K562 (cell line): ENCODE data around the gene MEDAG. TPM values are rescaled to one million over a fixed set of nuclear protein-coding genes. Genes with fewer than 3 reads are reported as not detected.

Source experiments
- ATAC-seq: fragments of 200-7000 bp; cut with Tn5 transposase; 3 replicates; pipeline ENCODE4 v1.9.1; 2020; ENCODE audit warnings: moderate library complexity
- BruUV-seq: library from RNA; stranded (reverse); fragments of 400-500 nt; replicated peaks from 2 replicates; lab custom pipeline; 2021; lab: Mats Ljungman, UMichigan
- CTCF ChIA-PET: fragments of 300-600 bp; formaldehyde crosslinking; extraction: SDS; loops from one replicate; lab custom pipeline; 2021; ENCODE audit warnings: low intra/inter-chr PET ratio; lab: Yijun Ruan, JAX
- POLR2A ChIA-PET: fragments of 300-600, 350-650 bp; sonication (Branson Sonifier 250); formaldehyde crosslinking; extraction: SDS; loops from one replicate; lab custom pipeline; 2021; ENCODE audit warnings: antibody characterized with exemption, inconsistent platforms; lab: Yijun Ruan, JAX
- DNase-seq, 4 experiments: peaks; one replicate each; pipeline versions ENCODE4 v3.0.0 to v3.0.0-alpha.2; 2011 to 2018; ENCODE audit warnings: low spot score in 3 of 4, mixed read lengths in 3 of 4; ENCODE audit errors: extremely low read depth in 1 of 4
- FAIRE-seq: peaks from 2 replicates; lab custom pipeline; 2011; peaks lifted over from hg19 to GRCh38; lab: Jason Lieb, UNC
- H2AFZ ChIP-seq: 2 replicates; pipeline ENCODE4 v1.6.0; 2011; ENCODE audit warnings: low read depth, low read length, control low read depth, inconsistent platforms
- H3K27ac ChIP-seq: fragments of 200-600 bp; 3 replicates; pipeline ENCODE4 v1.8.0; 2011; ENCODE audit warnings: low read depth, mild to moderate bottlenecking, control low read depth, inconsistent platforms, low read length, moderate library complexity, mixed read lengths; ENCODE audit errors: extremely low read depth
- H3K27me3 ChIP-seq, 2 experiments: fragments of 300-600 bp in 1 of 2; 2 replicates in 1 of 2; 3 replicates in 1 of 2; pipeline versions ENCODE4 v1.6.0 to v1.8.0; 2011; ENCODE audit warnings: inconsistent platforms in 2 of 2, low read length in 2 of 2, mild to moderate bottlenecking in 1 of 2, mixed read lengths in 1 of 2, moderate library complexity in 1 of 2; ENCODE audit not compliant: control insufficient read depth in 2 of 2, insufficient read depth in 2 of 2
- H3K36me3 ChIP-seq: fragments of 300-600 bp; 3 replicates; pipeline ENCODE4 v1.8.0; 2011; ENCODE audit warnings: mild to moderate bottlenecking, low read length, inconsistent platforms; ENCODE audit not compliant: control insufficient read depth, insufficient read depth
- H3K4me1 ChIP-seq, 2 experiments: fragments of 200-600 bp in 1 of 2; replicated peaks in 1 of 2; 2 replicates in 1 of 2; 3 replicates in 1 of 2; pipeline versions ENCODE4 v1.5.1 to v1.8.0; 2011; ENCODE audit warnings: inconsistent platforms in 2 of 2, low read length in 2 of 2, mild to moderate bottlenecking in 1 of 2, mixed read lengths in 1 of 2, moderate library complexity in 1 of 2; ENCODE audit not compliant: control insufficient read depth in 2 of 2, insufficient read depth in 2 of 2
- H3K4me2 ChIP-seq: 2 replicates; pipeline ENCODE4 v1.6.1; 2011; ENCODE audit warnings: low read length, control low read depth, inconsistent platforms, mixed read lengths; ENCODE audit not compliant: insufficient read depth
- H3K4me3 ChIP-seq: fragments of 200-600 bp; sonication (generic), shearing (Covaris generic); 2 replicates; pipeline ENCODE4 v1.5.1; 2016; ENCODE audit warnings: control low read depth, inconsistent platforms
- H3K79me2 ChIP-seq: fragments of 200-600 bp; 3 replicates; pipeline ENCODE4 v1.8.0; 2011; ENCODE audit warnings: low read length, inconsistent platforms; ENCODE audit not compliant: control insufficient read depth, insufficient read depth
- H3K9ac ChIP-seq, 2 experiments: 2 replicates each; pipeline versions ENCODE4 v1.6.0 to v1.6.1; 2011; ENCODE audit warnings: low read depth in 2 of 2, low read length in 2 of 2, control low read depth in 1 of 2, inconsistent platforms in 1 of 2, mild to moderate bottlenecking in 1 of 2, mixed read lengths in 1 of 2; ENCODE audit not compliant: insufficient read depth in 1 of 2
- H3K9me1 ChIP-seq: one replicate; pipeline ENCODE4 v1.6.0; 2011; ENCODE audit warnings: inconsistent platforms, mild to moderate bottlenecking, low read length, moderate library complexity; ENCODE audit not compliant: control insufficient read depth, insufficient read depth
- H3K9me3 ChIP-seq: replicated peaks from 2 replicates; pipeline ENCODE4 v1.5.1; 2011; ENCODE audit warnings: low read depth, low read length, inconsistent platforms; ENCODE audit not compliant: control insufficient read depth, insufficient read depth
- H4K20me1 ChIP-seq: replicated peaks from 2 replicates; pipeline ENCODE4 v1.6.1; 2011; ENCODE audit warnings: low read length, inconsistent platforms, mixed read lengths; ENCODE audit not compliant: control insufficient read depth, insufficient read depth
- CTCFL ChIP-seq: IDR thresholded peaks from 2 replicates; pipeline ENCODE4 v1.6.1; 2011; ENCODE audit warnings: borderline replicate concordance, low read depth, mild to moderate bottlenecking, moderate library complexity, low read length; ENCODE audit not compliant: insufficient read depth, poor library complexity, severe bottlenecking
- JUND ChIP-seq, 2 experiments: IDR thresholded peaks; 2 replicates in 1 of 2; 3 replicates in 1 of 2; pipeline ENCODE4 v1.6.1; 2011; ENCODE audit warnings: borderline replicate concordance in 2 of 2, low read depth in 2 of 2, low read length in 2 of 2, improper control_type of control experiment in 1 of 2, missing biosample characterization in 1 of 2, missing genetic modification characterization in 1 of 2, missing genetic modification reagents in 1 of 2
- KAT8 ChIP-seq: fragments of 450-650 bp; IDR thresholded peaks from 2 replicates; pipeline ENCODE4 v1.6.1; 2016; ENCODE audit warnings: low read depth, mild to moderate bottlenecking
- MCM7 ChIP-seq, 2 experiments: fragments of 450-650 bp; IDR thresholded peaks; 2 replicates each; pipeline ENCODE4 v1.6.1; 2016 to 2018
- MTA2 ChIP-seq: fragments of 450-650 bp; IDR thresholded peaks from 2 replicates; pipeline ENCODE4 v1.6.1; 2016; ENCODE audit warnings: low read depth
- SIX5 ChIP-seq, 2 experiments: IDR thresholded peaks; 2 replicates each; pipeline ENCODE4 v1.6.1; 2011; ENCODE audit warnings: low read length in 2 of 2, borderline replicate concordance in 1 of 2, low read depth in 1 of 2, mild to moderate bottlenecking in 1 of 2, moderate library complexity in 1 of 2; ENCODE audit not compliant: insufficient read depth in 1 of 2
- SRSF1 ChIP-seq: fragments of 200-400 bp; formaldehyde crosslinking; IDR thresholded peaks from 2 replicates; pipeline ENCODE4 v1.6.1; 2017; ENCODE audit warnings: mild to moderate bottlenecking, low read depth, low read length, moderate library complexity
- TAL1 ChIP-seq: fragments of 450-650 bp; IDR thresholded peaks from 2 replicates; pipeline ENCODE4 v1.6.1; 2016; ENCODE audit warnings: mild to moderate bottlenecking
- TGIF2 ChIP-seq: sonication (generic); formaldehyde crosslinking; IDR thresholded peaks from 2 replicates; pipeline ENCODE4 v1.8.1; 2022; ENCODE audit warnings: mild to moderate bottlenecking, missing genetic modification reagents, moderate library complexity
- ZKSCAN1 ChIP-seq: fragments of 150-350 bp; IDR thresholded peaks from 2 replicates; pipeline ENCODE4 v1.6.1; 2016; ENCODE audit warnings: low read depth, low read length
- ZNF511 ChIP-seq: sonication (generic); formaldehyde crosslinking; IDR thresholded peaks from 2 replicates; pipeline ENCODE4 v1.8.0; 2022; ENCODE audit warnings: mild to moderate bottlenecking, missing genetic modification reagents
- ZNF586 ChIP-seq: fragments of 450-650 bp; formaldehyde crosslinking; conservative IDR thresholded peaks from 2 replicates; pipeline ENCODE4 v1.4.0; 2020; ENCODE audit warnings: mild to moderate bottlenecking, moderate library complexity
- ZNF592 ChIP-seq: fragments of 450-650 bp; IDR thresholded peaks from 2 replicates; pipeline ENCODE4 v1.6.1; 2017; ENCODE audit warnings: antibody characterized with exemption, mild to moderate bottlenecking
- WGBS: fragments of 100-300 bp; shearing (Covaris generic); methylation state at CpG from one replicate; pipeline ENCODE4 v1.1.6; 2016; ENCODE audit warnings: low coverage, mixed read lengths; ENCODE audit not compliant: insufficient coverage; ENCODE audit errors: missing lambda C conversion rate; 5-methylcytosine and 5-hydroxymethylcytosine counted together
- in situ Hi-C: fragments of 300-500 bp; cut with MboI; formaldehyde crosslinking; loops from 4 replicates; pipeline ENCODE4 v1.15.0; 2018; ENCODE audit warnings: inconsistent platforms, mixed read lengths
- intact Hi-C: fragments of 100-400 bp; cut with micrococcal nuclease; formaldehyde crosslinking; loops from 2 replicates; pipeline ENCODE4 v1.14.2; 2022
- polyA plus RNA-seq, 8 experiments: library from polyadenylated mRNA; depleted of rRNA in 4 of 8; stranded (reverse) in 5 of 8; unstranded in 3 of 8; fragments of >200 nt; fragmentation: Nextera tagmentation in 2 of 8; fragmentation: Illumina TruSeq in 1 of 8; extraction: Ambion mirVana in 2 of 8; extraction: Trizol in 1 of 8; gene quantifications; 2 replicates each; pipeline versions ENCODE4 v1.2.1 to v1.2.3, GENCODE V29; 2011 to 2014; ENCODE audit warnings: inconsistent platforms in 1 of 8, missing spikeins in 1 of 8
- total RNA-seq, 7 experiments: library from RNA; depleted of rRNA in 6 of 7; stranded (reverse); fragments of >200 nt in 6 of 7; fragmentation: Illumina TruSeq in 2 of 7; extraction: Trizol in 2 of 7; gene quantifications; 2 replicates each; pipeline versions ENCODE4 v1.2.1 to v1.2.3, GENCODE V29; 2011 to 2021; ENCODE audit warnings: low replicate concordance in 1 of 7

The MEDAG gene
- total and polyA plus RNA-seq, 9 of the 15 experiments (the other 6 are each of a cell fraction or from before 2014, with no cell fraction given): not detected

GRCh38 chr13:30971575-30971974 lies 65.5 kb downstream of the MEDAG start (continued):
- TF ChIP-seq CTCFL: no peak
- TF ChIP-seq MTA2: no peak
- no peak for TF ChIP-seq ZKSCAN1
- no peak for TF ChIP-seq SIX5 (IDR thresholded peaks at IDR 0.05; ENCODE audit: borderline replicate concordance in 1 of 2, insufficient read depth in 1 of 2, low read depth in 1 of 2, low read length in 2 of 2)
- no peak for TF ChIP-seq ZNF511 (CRISPR knock-in tag)
- no peak for TF ChIP-seq TAL1
- TF ChIP-seq, all 486 proteins: peak for 0

GRCh38 chr13:30972888-30973377 lies 66.9 kb downstream of the MEDAG start:
- DNase-seq (no peak), FAIRE-seq (no peak), ATAC-seq (no peak)
- Histone ChIP-seq H3K4me2 (no peak overlapping the region), H3K4me3 (no peak overlapping the region), H3K9me1 (no peaks in the 10 kb centered on the region), H3K9ac (no peak overlapping the region), H3K4me1 (no peaks in the 10 kb centered on the region), H3K27ac (no peak overlapping the region), H4K20me1 (no peaks in the 10 kb centered on the region), H2AFZ (no peak overlapping the region), H3K36me3 (no peaks in the 10 kb centered on the region), H3K79me2 (no peaks in the 10 kb centered on the region), H3K27me3 (peaks cover 0 to 2% of the 10 kb centered on the region in 2 experiments; a peak in 2 of 5 replicates), H3K9me3 (no peaks in the 10 kb centered on the region)
- in situ Hi-C loops (no loop called here), intact Hi-C loops (no loop called here)
- BruUV-seq: no TSS peak
- 0% methylated on average over 1 of the region's 1 CpG for WGBS
- CTCF ChIA-PET: no interaction called here
- POLR2A ChIA-PET: no interaction called here
- TF ChIP-seq JUND (IDR thresholded peaks at IDR 0.05; ENCODE audit: borderline replicate concordance, low read depth, low read length) (no peak), JUND (tag; IDR thresholded peaks at IDR 0.05; ENCODE audit: borderline replicate concordance, low read depth, low read length) (no peak), ZNF592 (no peak), SRSF1 (no peak), MCM7 (IDR thresholded peaks at IDR 0.05) (no peak), TGIF2 (CRISPR knock-in tag) (no peak), KAT8 (no peak), ZNF586 (CRISPR knock-in tag) (no peak)
